22Rv1 (cell line): ENCODE data around the gene TOLLIP.

Source experiments
- H3K27ac ChIP-seq: fragments of 450-650 bp; 2 replicates; pipeline ENCODE4 v1.5.1; 2017
- CTCF ChIP-seq: fragments of 450-650 bp; IDR thresholded peaks from 2 replicates; pipeline ENCODE4 v1.5.1; 2017; ENCODE audit warnings: mild to moderate bottlenecking
- ZFX ChIP-seq: fragments of 450-650 bp; IDR thresholded peaks from 2 replicates; pipeline ENCODE4 v1.6.1; 2017; ENCODE audit warnings: antibody characterized with exemption, borderline replicate concordance

TOLLIP gene

GRCh38 chr11:1241706-1242105, 67.7 kb downstream of the TOLLIP start:
- no peak overlapping the region for H3K27ac ChIP-seq

GRCh38 chr11:1240771-1241170, 68.7 kb downstream of the TOLLIP start:
- H3K27ac ChIP-seq, result no peak overlapping the region
- TF ChIP-seq ZFX, result no peak
- no peak for TF ChIP-seq CTCF

More at GRCh38 chr11:1241706-1242105, 67.7 kb downstream of the TOLLIP start:
- TF ChIP-seq CTCF (no peak), ZFX (no peak)

GRCh38 chr11:1239596-1240205, 69.7 kb downstream of the TOLLIP start:
- TF ChIP-seq ZFX (no peak), CTCF (no peak)

GRCh38 chr11:1238767-1239595, 70.5 kb downstream of the TOLLIP start:
- TF ChIP-seq ZFX (no peak), CTCF (no peak)
- H3K27ac ChIP-seq, result no peak overlapping the region

More at GRCh38 chr11:1239596-1240205, 69.7 kb downstream of the TOLLIP start:
- no peak overlapping the region for H3K27ac ChIP-seq

- no peak for TF ChIP-seq CTCF
- TF ChIP-seq ZFX, result no peak
- H3K27ac ChIP-seq, result no peak overlapping the region
Observed at GRCh38 chr11:1237851-1238250, 71.6 kb downstream of the TOLLIP start.

GRCh38 chr11:1237128-1237580, 72.3 kb downstream of the TOLLIP start:
- TF ChIP-seq CTCF, result no peak
- no peak for TF ChIP-seq ZFX
- no peak overlapping the region for H3K27ac ChIP-seq
